ENCODE data around the gene PPIL4.

DNA sequence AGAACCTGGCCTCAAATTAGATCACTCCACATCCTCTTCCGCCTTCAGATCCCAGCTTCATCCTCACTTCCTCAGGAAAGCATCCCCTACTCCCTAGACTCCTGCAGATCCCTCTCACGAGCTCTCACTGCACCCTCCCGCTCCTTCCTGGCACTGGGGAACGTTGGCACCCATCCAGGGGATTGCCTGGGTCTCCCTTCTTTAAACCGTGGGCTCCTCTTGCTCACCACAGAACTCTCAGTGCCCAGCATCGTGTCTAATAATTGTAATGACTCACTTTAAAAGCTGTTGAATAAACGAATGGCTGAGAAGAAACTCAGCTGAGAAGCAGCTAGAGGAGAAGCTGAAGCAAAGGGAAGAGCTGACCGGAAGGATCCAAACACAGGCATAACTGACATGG lies 81.4 kb downstream of the PPIL4 start:
- TF ChIP-seq REST (IDR thresholded peaks at IDR 0.05; ENCODE audit: unreplicated experiment), result no peak
- no peak for TF ChIP-seq EZH2 (IDR thresholded peaks at IDR 0.05; ENCODE audit: low read depth, unreplicated experiment)
- TF ChIP-seq, protein P1, sequence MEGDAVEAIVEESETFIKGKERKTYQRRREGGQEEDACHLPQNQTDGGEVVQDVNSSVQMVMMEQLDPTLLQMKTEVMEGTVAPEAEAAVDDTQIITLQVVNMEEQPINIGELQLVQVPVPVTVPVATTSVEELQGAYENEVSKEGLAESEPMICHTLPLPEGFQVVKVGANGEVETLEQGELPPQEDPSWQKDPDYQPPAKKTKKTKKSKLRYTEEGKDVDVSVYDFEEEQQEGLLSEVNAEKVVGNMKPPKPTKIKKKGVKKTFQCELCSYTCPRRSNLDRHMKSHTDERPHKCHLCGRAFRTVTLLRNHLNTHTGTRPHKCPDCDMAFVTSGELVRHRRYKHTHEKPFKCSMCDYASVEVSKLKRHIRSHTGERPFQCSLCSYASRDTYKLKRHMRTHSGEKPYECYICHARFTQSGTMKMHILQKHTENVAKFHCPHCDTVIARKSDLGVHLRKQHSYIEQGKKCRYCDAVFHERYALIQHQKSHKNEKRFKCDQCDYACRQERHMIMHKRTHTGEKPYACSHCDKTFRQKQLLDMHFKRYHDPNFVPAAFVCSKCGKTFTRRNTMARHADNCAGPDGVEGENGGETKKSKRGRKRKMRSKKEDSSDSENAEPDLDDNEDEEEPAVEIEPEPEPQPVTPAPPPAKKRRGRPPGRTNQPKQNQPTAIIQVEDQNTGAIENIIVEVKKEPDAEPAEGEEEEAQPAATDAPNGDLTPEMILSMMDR (conservative IDR thresholded peaks at IDR 0.05; ENCODE audit: low read depth in 2 of 2), result no peak
- no peak for TF ChIP-seq ZNF331 (CRISPR knock-in tag; IDR thresholded peaks at IDR 0.05; ENCODE audit: low read depth)
- no peak for TF ChIP-seq POLR2AphosphoS5 (IDR thresholded peaks at IDR 0.05; ENCODE audit: low read depth)
- no peak for TF ChIP-seq NANOG (IDR thresholded peaks at IDR 0.05; ENCODE audit: borderline replicate concordance)
- TF ChIP-seq EZH2phosphoT487 (IDR thresholded peaks at IDR 0.05; ENCODE audit: unreplicated experiment), result no peak
- TF ChIP-seq CREB1 (CRISPR knock-in tag; IDR thresholded peaks at IDR 0.05; ENCODE audit: low read depth), result no peak
- TF ChIP-seq ETS1 (IDR thresholded peaks at IDR 0.05), result no peak
- TF ChIP-seq JUNB (IDR thresholded peaks at IDR 0.05; ENCODE audit: unreplicated experiment), result no peak

Data from GM23338 (cell line).